HepG2 (cell line): ENCODE data around the gene POLE4. TPM values are rescaled to one million over a fixed set of nuclear protein-coding genes. Genes with fewer than 3 reads are reported as not detected.

ENCODE experiments used
- ARNTL ChIP-seq: sonication (generic); formaldehyde crosslinking; IDR thresholded peaks from 2 replicates; pipeline ENCODE4 v1.4.0; 2020; ENCODE audit warnings: mild to moderate bottlenecking, missing genetic modification reagents
- BRCA1 ChIP-seq: sonication (generic); formaldehyde crosslinking; IDR thresholded peaks from 2 replicates; pipeline ENCODE4 v1.4.0; 2020; ENCODE audit warnings: missing genetic modification reagents
- FOXJ3 ChIP-seq: sonication (generic); formaldehyde crosslinking; IDR thresholded peaks from 2 replicates; pipeline ENCODE4 v1.4.0; 2020; ENCODE audit warnings: missing genetic modification reagents, mild to moderate bottlenecking, borderline replicate concordance
- GLI4 ChIP-seq: sonication (generic); formaldehyde crosslinking; IDR thresholded peaks from 2 replicates; pipeline ENCODE4 v1.5.1; 2020; ENCODE audit warnings: missing genetic modification reagents, mild to moderate bottlenecking, moderate library complexity, borderline replicate concordance
- HMGXB3 ChIP-seq: sonication (generic); formaldehyde crosslinking; IDR thresholded peaks from 2 replicates; pipeline ENCODE4 v1.4.0; 2020; ENCODE audit warnings: missing genetic modification reagents, borderline replicate concordance
- JDP2 ChIP-seq: sonication (generic); formaldehyde crosslinking; IDR thresholded peaks from 2 replicates; pipeline ENCODE4 v1.8.1; 2022; ENCODE audit warnings: missing genetic modification reagents, borderline replicate concordance
- MED13 ChIP-seq: sonication (generic); formaldehyde crosslinking; IDR thresholded peaks from 2 replicates; pipeline ENCODE4 v1.5.0; 2020; ENCODE audit warnings: missing genetic modification reagents
- MTA1 ChIP-seq: sonication (generic); formaldehyde crosslinking; IDR thresholded peaks from 2 replicates; pipeline ENCODE4 v1.4.0; 2020; ENCODE audit warnings: missing genetic modification reagents, mild to moderate bottlenecking, borderline replicate concordance
- MTA3 ChIP-seq: sonication (generic); formaldehyde crosslinking; IDR thresholded peaks from 2 replicates; pipeline ENCODE4 v1.4.0; 2020; ENCODE audit warnings: missing genetic modification reagents
- NFATC3 ChIP-seq: sonication (generic); formaldehyde crosslinking; IDR thresholded peaks from 2 replicates; pipeline ENCODE4 v1.5.1; 2020; ENCODE audit warnings: mild to moderate bottlenecking, missing genetic modification reagents
- PRPF4 ChIP-seq: fragments of 200-400 bp; formaldehyde crosslinking; IDR thresholded peaks from 2 replicates; pipeline ENCODE4 v1.6.1; 2016; ENCODE audit warnings: low read length, low read depth; ENCODE audit not compliant: poor library complexity, severe bottlenecking
- SNAPC4 ChIP-seq: sonication (generic); formaldehyde crosslinking; IDR thresholded peaks from 2 replicates; pipeline ENCODE4 v1.4.0; 2020; ENCODE audit warnings: mild to moderate bottlenecking, missing genetic modification reagents
- ZNF138 ChIP-seq: sonication (generic); formaldehyde crosslinking; IDR thresholded peaks from 2 replicates; pipeline ENCODE4 v1.5.0; 2020; ENCODE audit warnings: mild to moderate bottlenecking, low read depth, missing genetic modification reagents
- ZNF143 ChIP-seq: sonication (generic); formaldehyde crosslinking; IDR thresholded peaks from 2 replicates; pipeline ENCODE4 v1.4.0; 2020; ENCODE audit warnings: missing genetic modification reagents
- ZNF256 ChIP-seq: sonication (generic); formaldehyde crosslinking; conservative IDR thresholded peaks from 2 replicates; pipeline ENCODE4 v1.4.0; 2020; ENCODE audit warnings: missing genetic modification reagents
- ZNF280B ChIP-seq: sonication (generic); formaldehyde crosslinking; IDR thresholded peaks from 2 replicates; pipeline ENCODE4 v1.5.0; 2020; ENCODE audit warnings: missing genetic modification reagents, mild to moderate bottlenecking, borderline replicate concordance
- ZNF576 ChIP-seq: sonication (generic); formaldehyde crosslinking; IDR thresholded peaks from 2 replicates; pipeline ENCODE4 v1.4.0; 2020; ENCODE audit warnings: mild to moderate bottlenecking, missing genetic modification reagents
- ZNF709 ChIP-seq: sonication (generic); formaldehyde crosslinking; IDR thresholded peaks from 2 replicates; pipeline ENCODE4 v1.5.0; 2020; ENCODE audit warnings: mild to moderate bottlenecking, missing genetic modification reagents
- polyA plus RNA-seq, 8 experiments: library from polyadenylated mRNA; depleted of rRNA in 3 of 8; stranded (reverse) in 7 of 8; unstranded in 1 of 8; fragments of >200 nt; fragmentation: Illumina TruSeq in 4 of 8; extraction: Trizol in 4 of 8; gene quantifications; 2 replicates each; pipeline versions ENCODE4 v1.2.1 to v1.2.3, GENCODE V29; 2011 to 2016; ENCODE audit warnings: low read depth in 4 of 8, missing spikeins in 1 of 8, mixed read lengths in 1 of 8; ENCODE audit not compliant: insufficient read depth in 1 of 8
- total RNA-seq, 5 experiments: library from RNA; depleted of rRNA; stranded (reverse); fragments of >200 nt; fragmentation: Illumina TruSeq; extraction: Trizol; gene quantifications; 2 replicates each; pipeline ENCODE4 v1.2.3, GENCODE V29; 2016; ENCODE audit warnings: low read depth in 1 of 5

The POLE4 gene
- total and polyA plus RNA-seq, 2 of the 13 experiments (the other 11 are each of a cell fraction or from before 2014, with no cell fraction given) = 106 to 116 TPM

- no peak for TF ChIP-seq BRCA1 (CRISPR knock-in tag)
- no peak for TF ChIP-seq PRPF4
- no peak for TF ChIP-seq MED13
- no peak for TF ChIP-seq ARNTL (CRISPR knock-in tag)
- TF ChIP-seq NFATC3 = no peak
- TF ChIP-seq FOXJ3 = no peak
- TF ChIP-seq ZNF280B (CRISPR knock-in tag) = no peak
- TF ChIP-seq GLI4 (CRISPR knock-in tag) = no peak
- no peak for TF ChIP-seq ZNF256 (CRISPR knock-in tag)
- TF ChIP-seq JDP2 (CRISPR knock-in tag) = no peak
- no peak for TF ChIP-seq ZNF709
- TF ChIP-seq ZNF143 (CRISPR knock-in tag) = 0 out of 2 replicates have a peak, but pooled peaks have one; percentile 43
- TF ChIP-seq HMGXB3 (CRISPR knock-in tag) = no peak
- TF ChIP-seq MTA1 (CRISPR knock-in tag) = no peak
- 0 out of 2 replicates have a peak, but pooled peaks have one; percentile 36 for TF ChIP-seq SNAPC4 (CRISPR knock-in tag)
- TF ChIP-seq ZNF576 = no peak
- TF ChIP-seq MTA3 (CRISPR knock-in tag) = no peak
- no peak for TF ChIP-seq ZNF138
These were observed 5.9 kb upstream of the POLE4 start (continued) for GRCh38 chr2:74952575-74952974.
